ENCODE results near the gene SOAT2.

SOAT2 gene, protein sequence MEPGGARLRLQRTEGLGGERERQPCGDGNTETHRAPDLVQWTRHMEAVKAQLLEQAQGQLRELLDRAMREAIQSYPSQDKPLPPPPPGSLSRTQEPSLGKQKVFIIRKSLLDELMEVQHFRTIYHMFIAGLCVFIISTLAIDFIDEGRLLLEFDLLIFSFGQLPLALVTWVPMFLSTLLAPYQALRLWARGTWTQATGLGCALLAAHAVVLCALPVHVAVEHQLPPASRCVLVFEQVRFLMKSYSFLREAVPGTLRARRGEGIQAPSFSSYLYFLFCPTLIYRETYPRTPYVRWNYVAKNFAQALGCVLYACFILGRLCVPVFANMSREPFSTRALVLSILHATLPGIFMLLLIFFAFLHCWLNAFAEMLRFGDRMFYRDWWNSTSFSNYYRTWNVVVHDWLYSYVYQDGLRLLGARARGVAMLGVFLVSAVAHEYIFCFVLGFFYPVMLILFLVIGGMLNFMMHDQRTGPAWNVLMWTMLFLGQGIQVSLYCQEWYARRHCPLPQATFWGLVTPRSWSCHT

DNA sequence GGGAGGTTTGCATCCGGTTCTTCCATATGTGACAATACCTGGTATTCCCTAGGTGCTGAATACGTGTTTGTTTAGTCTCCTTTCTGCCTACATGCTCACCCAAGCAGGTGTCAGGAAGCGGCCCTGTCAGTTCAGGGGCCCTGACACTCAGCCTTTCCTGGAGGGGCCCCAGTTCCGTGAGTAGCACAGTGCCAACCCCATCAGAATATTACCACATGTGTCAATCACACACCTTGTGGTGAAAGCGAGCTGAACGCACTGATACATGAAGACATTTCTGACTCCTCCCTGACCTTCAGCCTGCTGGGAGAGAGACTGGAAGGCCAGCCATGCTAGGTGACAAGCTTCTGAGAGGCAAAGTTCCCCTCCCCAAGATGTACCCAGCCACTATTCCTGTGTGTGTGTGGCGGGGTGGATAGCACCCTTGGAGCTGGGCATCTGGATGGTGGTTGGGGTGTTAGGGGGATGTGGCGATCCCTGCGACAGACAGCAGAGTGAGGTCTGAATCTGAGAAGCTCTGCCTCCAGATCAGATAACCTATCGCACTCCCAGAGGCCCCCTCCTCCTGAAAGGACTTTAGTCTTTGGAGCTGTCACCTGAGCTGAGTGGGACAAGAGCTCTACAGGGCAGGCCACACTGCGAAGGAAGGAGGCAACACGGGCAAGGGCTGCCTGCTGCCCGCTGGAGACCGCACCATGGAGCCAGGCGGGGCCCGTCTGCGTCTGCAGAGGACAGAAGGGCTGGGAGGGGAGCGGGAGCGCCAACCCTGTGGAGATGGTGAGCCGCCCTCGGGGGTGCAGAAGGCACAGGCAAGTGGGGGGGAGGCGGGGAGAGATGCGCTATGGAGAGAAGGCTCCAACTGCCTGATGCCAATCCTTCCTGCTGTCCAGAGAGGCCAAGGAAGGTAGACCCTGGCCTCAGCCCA, at the start of gene SOAT2:
SOAT2 (plus strand) TSS at position 604 of the 925 bp plus-strand sequence; CDS start at position 696, 92 bp downstream.
- no peak for DNase-seq (ENCODE audit: low spot score)

DNA sequence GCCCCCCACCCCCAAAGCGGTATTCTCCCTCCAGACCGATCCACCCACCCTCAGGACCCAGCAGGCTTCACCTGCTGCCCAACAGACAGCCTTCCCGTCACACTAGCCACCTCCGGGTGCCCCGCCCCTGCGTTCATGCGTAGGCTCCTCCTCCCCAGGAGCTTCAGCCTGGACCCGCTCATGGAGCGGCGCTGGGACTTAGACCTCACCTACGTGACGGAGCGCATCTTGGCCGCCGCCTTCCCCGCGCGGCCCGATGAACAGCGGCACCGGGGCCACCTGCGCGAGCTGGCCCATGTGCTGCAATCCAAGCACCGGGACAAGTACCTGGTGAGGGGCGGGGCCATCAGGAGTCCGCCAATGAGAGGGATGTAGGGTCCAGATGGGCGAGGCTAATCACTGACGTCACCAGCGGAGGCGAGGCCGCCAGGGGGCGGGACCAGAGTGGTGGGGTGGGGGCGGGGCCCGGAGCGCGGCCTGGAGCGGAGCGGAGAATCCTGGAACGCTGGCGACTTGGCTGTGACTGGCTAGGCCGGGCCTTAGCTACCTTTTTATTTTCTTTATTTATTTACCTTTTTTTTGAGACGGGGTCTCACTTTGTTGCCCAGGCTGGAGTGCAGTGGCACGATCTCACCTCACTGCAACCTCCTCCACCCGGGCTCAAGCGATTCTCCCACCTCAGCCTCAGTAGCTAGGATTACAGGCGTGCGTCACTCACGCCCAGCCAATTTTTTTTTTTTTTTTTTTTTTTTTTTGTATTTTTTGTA, 49.0 kb upstream of the SOAT2 start:
- DNase-seq (ENCODE audit: low spot score) = peak; percentile 99

DNA sequence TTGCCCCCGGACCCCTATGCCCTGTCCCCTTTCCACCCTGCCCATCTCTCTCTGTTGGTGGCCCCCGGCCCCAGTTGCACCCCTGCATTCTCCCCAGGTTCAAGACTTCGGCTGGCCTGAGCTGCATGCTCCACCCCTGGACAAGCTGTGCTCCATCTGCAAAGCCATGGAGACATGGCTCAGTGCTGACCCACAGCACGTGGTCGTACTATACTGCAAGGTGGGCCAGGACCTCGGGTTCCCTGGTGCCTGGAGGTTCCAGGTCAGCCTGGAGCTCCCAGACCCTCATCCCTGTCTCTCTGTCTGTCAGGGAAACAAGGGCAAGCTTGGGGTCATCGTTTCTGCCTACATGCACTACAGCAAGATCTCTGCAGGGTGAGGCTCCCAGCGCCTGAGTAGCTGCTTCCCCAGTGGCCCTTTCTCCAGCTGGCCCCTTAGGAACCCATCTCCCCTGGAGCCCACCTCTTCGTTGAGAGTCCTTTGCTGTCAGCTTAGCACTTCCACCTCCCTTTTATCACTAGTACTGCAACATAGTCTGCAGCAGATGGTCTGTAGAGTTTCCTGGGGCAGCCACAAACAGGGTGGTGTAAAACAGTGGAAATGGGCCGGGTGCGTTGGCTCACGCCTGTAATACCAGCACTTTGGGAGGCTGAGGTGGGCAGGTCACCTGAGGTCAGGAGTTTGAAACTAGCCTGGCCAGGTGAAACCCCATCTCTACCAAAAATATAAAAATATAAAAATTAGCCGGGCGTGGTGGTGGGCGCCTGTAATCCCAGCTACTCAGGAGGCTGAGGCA, 47.6 kb upstream of the SOAT2 start:
- DNase-seq (ENCODE audit: low spot score) = no peak

DNA sequence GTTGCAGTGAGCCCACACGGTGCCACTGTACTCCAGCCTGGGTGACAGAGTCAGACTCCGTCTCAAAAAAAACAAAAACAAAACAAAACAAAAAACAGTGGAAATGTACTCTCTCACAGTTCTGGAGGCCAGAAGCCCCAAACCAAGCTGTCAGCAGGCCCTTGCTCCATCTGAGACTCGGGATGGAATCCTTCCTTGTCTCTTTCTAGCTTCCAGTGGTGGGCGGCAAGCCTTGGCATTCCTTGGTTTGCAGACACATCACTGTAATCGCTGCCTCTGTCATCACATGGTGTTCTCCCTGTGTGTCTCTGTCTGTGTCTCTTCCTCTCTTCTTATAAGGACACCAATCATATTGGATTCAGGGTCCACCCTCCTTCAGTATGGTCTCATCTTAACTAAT, 47.0 kb upstream of the SOAT2 start:
- DNase-seq (ENCODE audit: low spot score) = no peak

DNA sequence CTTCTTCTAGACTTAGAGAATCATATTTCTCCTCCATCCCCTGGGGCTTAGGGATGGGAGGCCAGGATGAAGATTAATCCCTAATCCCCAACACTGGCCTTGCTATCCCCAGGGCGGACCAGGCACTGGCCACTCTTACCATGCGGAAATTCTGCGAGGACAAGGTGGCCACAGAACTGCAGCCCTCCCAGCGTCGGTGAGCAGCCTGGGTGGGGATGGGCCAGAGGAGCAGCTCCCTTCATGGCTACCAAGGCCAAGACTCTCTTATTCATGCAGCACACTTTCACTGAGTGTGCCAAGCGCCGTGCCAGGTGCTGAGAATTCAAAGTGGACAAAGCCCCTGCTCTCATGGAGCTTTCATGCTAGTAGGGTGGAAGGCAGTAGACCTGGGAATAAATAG, 46.4 kb upstream of the SOAT2 start:
- no peak for DNase-seq (ENCODE audit: low spot score)

DNA sequence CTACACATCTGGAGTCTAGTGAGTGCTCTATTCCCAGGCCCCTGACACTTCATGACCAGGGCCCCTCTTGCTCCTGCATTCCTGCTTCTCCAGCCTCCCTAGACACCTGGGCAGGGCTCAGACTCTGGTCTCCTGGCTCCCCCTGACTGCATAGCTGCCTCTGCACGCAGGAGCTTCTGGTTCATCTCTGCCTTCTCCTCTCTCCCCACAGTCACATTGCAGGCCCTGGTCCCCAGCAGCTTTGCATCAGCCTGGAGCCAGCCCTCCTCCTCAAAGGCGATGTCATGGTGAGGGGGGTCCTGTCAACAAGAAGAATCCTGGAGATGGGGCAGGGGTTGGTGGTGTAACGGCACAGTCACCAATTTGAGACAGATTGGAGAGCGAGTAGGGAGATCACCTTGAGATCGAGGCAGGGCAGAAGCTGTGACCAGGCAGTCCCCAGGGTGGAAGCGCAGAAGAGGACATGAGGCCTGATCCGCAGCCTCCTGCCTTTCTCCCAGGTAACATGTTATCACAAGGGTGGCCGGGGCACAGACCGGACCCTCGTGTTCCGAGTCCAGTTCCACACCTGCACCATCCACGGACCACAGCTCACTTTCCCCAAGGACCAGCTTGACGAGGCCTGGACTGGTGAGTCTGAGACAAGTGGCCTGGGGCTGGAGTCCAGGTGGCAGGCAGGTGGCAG, 45.3 kb upstream of the SOAT2 start:
- DNase-seq (ENCODE audit: low spot score) = no peak

DNA sequence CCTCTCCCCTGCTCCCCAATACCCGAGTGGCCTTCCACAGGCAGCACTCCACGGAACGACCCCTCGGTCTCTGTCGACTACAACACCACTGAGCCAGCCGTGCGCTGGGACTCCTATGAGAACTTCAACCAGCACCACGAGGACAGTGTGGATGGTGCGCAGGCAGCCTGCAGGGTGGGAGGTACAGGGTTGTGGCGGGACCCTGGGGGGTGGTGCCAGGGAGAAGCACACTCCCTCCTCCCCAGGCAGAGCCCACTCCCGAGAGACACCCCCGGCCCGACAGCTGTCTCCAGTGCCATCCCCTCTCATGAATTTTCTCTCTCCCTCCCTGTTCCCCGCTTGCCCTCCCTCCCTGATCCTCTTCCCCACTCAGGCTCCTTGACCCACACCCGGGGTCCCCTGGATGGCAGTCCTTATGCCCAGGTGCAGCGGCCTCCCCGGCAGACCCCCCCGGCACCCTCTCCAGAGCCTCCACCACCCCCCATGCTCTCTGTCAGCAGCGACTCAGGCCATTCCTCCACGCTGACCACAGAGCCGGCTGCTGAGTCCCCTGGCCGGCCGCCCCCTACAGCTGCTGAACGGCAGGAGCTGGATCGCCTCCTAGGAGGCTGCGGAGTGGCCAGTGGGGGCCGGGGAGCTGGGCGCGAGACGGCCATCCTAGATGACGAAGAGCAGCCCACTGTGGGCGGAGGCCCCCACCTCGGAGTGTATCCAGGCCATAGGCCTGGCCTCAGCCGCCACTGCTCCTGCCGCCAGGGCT, 44.4 kb upstream of the SOAT2 start:
- no peak for DNase-seq (ENCODE audit: low spot score)

DNA sequence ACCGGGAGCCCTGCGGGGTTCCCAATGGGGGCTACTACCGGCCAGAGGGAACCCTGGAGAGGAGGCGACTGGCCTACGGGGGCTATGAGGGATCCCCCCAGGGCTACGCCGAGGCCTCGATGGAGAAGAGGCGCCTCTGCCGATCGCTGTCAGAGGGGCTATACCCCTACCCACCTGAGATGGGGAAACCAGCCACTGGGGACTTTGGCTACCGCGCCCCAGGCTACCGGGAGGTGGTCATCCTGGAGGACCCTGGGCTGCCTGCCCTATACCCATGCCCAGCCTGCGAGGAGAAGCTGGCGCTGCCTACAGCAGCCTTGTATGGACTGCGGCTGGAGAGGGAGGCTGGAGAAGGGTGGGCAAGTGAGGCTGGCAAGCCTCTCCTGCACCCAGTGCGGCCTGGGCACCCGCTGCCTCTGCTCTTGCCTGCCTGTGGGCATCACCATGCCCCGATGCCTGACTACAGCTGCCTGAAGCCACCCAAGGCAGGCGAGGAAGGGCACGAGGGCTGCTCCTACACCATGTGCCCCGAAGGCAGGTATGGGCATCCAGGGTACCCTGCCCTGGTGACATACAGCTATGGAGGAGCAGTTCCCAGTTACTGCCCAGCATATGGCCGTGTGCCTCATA, 43.7 kb upstream of the SOAT2 start:
- DNase-seq (ENCODE audit: low spot score) = no peak

DNA sequence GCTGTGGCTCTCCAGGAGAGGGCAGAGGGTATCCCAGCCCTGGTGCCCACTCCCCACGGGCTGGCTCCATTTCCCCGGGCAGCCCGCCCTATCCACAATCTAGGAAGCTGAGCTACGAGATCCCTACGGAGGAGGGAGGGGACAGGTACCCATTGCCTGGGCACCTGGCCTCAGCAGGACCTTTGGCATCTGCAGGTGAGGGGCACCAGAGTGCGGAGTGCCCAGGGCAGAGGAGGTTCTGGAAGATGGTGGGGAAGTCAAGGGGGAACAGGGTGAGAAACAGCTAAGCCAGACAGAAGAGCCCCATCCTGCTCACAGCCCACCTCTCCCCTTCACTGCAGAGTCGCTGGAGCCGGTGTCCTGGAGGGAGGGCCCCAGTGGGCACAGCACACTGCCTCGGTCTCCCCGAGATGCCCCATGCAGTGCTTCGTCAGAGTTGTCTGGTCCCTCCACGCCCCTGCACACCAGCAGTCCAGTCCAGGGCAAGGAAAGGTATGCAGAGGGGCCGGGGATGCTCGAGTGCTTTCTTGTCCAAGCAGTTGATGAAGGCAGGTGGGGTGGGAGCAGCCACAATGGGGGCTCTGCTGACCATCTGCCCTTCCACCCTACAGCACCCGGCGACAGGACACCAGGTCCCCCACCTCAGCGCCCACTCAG, 43.1 kb upstream of the SOAT2 start:
- DNase-seq (ENCODE audit: low spot score) = no peak

DNA sequence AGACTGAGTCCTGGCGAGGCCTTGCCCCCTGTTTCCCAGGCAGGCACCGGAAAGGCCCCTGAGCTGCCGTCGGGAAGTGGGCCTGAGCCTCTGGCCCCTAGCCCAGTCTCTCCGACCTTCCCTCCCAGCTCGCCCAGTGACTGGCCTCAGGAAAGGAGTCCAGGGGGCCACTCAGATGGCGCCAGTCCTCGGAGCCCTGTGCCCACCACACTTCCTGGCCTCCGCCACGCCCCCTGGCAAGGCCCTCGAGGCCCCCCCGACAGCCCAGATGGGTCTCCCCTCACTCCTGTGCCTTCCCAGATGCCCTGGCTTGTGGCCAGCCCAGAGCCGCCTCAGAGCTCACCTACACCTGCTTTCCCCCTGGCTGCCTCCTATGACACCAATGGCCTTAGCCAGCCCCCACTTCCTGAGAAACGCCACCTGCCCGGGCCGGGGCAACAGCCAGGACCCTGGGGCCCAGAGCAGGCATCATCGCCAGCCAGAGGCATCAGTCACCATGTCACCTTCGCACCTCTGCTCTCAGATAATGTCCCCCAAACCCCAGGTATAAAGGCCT, 42.5 kb upstream of the SOAT2 start:
- no peak for DNase-seq (ENCODE audit: low spot score)

DNA sequence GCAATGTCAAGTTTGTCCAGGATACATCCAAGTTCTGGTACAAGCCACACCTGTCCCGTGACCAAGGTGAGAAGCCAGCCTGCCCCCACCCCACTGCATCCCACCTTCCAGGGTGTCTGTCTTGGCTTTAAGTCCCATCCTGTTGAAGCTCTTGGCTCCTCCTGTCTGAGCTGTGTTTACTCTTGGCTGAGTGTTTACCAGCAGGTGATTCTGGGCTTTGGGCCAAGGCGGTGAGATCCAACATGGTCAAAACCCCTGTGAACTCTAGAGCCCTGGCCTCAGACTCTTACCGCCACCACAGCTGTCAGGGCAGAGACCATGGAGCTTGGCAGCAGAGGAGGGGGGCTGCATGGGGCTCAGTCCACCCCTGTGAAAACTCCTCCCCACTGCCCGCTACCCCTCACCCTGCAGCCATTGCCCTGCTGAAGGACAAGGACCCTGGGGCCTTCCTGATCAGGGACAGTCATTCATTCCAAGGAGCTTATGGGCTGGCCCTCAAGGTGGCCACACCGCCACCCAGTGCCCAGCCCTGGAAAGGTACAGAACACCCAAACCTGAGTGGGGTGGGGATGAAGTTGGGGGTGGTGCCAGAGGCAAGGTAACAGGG, 41.8 kb upstream of the SOAT2 start:
- no peak for DNase-seq (ENCODE audit: low spot score)

DNA sequence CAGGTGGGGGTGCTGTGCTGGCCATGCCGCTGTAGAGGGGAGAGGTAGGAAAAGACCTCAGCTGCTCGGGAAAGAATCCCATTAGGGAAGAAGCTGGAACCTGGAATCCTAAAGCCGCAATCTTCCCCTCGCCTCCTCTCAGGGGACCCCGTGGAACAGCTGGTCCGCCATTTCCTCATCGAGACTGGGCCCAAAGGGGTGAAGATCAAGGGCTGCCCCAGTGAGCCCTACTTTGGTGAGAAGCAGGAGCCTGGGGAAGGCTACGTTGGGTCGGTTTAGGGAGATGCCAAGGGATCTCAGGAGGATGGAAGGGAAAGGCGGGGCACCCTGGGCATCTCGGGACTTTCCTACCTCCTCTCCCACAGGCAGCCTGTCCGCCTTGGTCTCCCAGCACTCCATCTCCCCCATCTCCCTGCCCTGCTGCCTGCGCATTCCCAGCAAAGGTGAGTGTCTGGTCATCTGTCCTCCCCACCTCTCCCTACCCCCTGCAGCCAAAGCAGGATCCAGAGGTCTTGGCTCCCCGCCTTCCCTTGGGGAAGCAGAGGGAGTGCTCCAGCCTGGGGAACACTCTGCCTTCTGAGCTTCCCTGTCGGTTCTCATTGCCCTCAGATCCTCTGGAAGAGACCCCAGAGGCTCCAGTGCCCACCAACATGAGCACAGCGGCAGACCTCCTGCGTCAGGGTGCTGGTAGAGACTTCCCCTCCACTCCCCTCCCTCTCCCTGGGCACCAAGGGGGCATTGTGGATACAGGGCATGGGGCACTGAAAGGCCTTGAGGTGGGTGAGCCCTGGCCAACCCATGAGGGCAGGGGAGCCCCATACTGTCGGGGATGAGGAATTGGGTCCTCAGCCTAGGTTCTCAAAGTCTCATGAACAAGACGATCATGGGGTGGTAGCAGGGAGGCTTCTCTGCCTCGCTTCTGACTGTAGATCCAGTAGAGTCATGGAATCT, 41.0 kb upstream of the SOAT2 start:
- DNase-seq (ENCODE audit: low spot score) = no peak

DNA sequence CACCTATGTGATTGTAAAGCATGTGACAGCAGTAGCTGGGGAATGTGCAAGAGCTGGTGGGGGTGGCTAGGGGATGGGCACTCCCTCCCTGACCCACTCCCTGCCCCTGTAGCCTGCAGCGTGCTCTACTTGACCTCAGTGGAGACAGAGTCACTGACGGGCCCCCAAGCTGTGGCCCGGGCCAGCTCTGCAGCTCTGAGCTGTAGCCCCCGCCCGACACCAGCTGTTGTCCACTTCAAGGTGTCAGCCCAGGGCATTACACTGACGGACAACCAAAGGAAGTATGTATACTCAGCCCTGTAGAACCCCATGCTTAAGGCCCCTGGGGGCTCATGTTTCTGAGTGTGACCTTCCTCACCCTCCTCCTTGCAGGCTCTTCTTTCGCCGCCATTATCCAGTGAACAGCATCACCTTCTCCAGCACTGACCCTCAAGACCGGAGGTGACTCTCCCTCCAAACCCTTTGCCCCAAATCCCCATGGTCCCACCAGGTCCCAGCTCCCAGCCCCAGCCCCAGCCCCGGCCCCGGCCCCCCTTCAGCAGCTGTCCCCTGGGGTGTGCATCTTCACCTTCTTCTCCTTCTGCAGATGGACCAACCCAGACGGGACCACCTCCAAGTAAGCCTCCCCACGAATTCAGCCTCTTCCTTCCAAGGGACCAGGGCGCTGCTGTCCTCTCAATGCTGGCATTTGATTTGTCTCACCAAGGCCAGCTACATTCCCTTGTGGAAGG, 40.1 kb upstream of the SOAT2 start:
- DNase-seq (ENCODE audit: low spot score) = no peak

DNA sequence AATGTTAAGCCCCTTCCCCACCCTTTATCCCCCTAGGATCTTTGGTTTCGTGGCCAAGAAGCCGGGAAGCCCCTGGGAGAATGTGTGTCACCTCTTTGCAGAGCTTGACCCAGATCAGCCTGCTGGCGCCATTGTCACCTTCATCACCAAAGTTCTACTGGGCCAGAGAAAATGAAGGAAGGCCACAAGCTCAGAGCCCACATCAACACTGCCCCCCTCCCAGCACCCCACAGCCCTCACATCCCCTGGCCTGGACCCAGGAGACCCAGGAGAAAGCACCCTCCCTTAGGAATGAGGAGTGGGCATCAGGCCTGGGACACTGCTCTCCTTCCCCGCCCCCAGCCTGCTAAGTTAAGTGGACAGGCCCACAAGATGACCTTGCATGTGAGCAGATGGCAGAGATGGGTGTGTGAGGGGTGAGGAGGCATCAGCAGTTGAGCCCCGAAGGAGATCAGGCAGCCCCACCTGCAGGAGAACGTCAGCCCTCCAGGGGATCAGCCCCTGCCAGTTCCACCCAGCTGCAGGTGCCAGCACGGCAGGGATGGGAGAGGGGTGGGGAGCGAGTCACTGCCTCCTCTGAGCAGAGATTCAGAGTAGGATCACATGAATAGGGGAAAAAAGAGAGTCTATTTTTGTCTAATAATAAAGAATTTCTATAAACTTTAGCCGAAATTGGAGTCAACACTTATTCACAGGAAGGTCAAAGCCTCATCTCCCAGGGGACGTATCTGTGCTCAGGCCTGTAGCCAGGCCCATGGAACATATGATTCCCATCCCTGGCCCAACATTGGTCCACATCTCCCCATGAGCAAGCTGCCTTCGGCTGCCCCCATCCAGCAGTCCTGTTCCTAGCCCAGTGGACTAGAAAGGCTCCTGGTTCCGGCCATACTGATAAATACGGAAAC, 39.3 kb upstream of the SOAT2 start:
- no peak for DNase-seq (ENCODE audit: low spot score)
